8988T (cell line): ENCODE data around the gene ALB.

Source experiments
- DNase-seq: peaks from one replicate; pipeline ENCODE4 v3.0.0; 2011

The ALB gene

GRCh38 chr4:73432169-73433000 is 28.3 kb downstream of the ALB start:
- DNase-seq, result no peak

- DNase-seq, result no peak
Measured at GRCh38 chr4:73433140-73433539, 29.1 kb downstream of the ALB start.

GRCh38 chr4:73434311-73434710 is 30.2 kb downstream of the ALB start:
- DNase-seq, result no peak

- no peak for DNase-seq
Measured at GRCh38 chr4:73435984-73436383, 31.9 kb downstream of the ALB start, which contains the start of gene AFP. TSS of gene AFP (plus strand) at chr4:73436221. CDS start at chr4:73436263, 42 bp downstream.

GRCh38 chr4:73436674-73437557 is 32.8 kb downstream of the ALB start:
- no peak for DNase-seq

- DNase-seq, result no peak
Measured at GRCh38 chr4:73437558-73437956, 33.5 kb downstream of the ALB start.

- DNase-seq, result no peak
Measured at GRCh38 chr4:73438048-73438447, 34.0 kb downstream of the ALB start.

GRCh38 chr4:73438582-73439215 is 34.6 kb downstream of the ALB start:
- no peak for DNase-seq

- DNase-seq, result no peak
Measured at GRCh38 chr4:73439445-73439844, 35.4 kb downstream of the ALB start.

- no peak for DNase-seq
Measured at GRCh38 chr4:73439991-73440390, 35.9 kb downstream of the ALB start.

- no peak for DNase-seq
Measured at GRCh38 chr4:73440653-73441052, 36.6 kb downstream of the ALB start.

- DNase-seq, result no peak
Measured at GRCh38 chr4:73442275-73442674, 38.2 kb downstream of the ALB start.

- DNase-seq, result no peak
Measured at GRCh38 chr4:73443224-73443623, 39.1 kb downstream of the ALB start.

- no peak for DNase-seq
Measured at GRCh38 chr4:73445383-73446335, 41.6 kb downstream of the ALB start.

- DNase-seq, result no peak
Measured at GRCh38 chr4:73446336-73446938, 42.4 kb downstream of the ALB start.

GRCh38 chr4:73447671-73448070 is 43.6 kb downstream of the ALB start:
- DNase-seq, result no peak

GRCh38 chr4:73448448-73449203 is 44.5 kb downstream of the ALB start:
- no peak for DNase-seq

- no peak for DNase-seq
Measured at GRCh38 chr4:73450398-73451004, 46.4 kb downstream of the ALB start.

- DNase-seq, result no peak
Measured at GRCh38 chr4:73451404-73451803, 47.3 kb downstream of the ALB start.

GRCh38 chr4:73451981-73452747 is 48.1 kb downstream of the ALB start:
- no peak for DNase-seq
